PC-3 (cell line): Measurements from ENCODE around the gene SYNJ1. TPM values are rescaled to one million over a fixed set of nuclear protein-coding genes. Genes with fewer than 3 reads are reported as not detected.

Source experiments
- ATAC-seq: fragments of 200-7000 bp; cut with Tn5 transposase; 2 replicates; pipeline ENCODE4 v1.9.1; 2020; ENCODE audit warnings: mild to moderate bottlenecking, moderate library complexity
- BruUV-seq: library from RNA; stranded (reverse); fragments of 400-500 nt; replicated peaks from 2 replicates; lab custom pipeline; 2021; lab: Mats Ljungman, UMichigan
- CTCF ChIA-PET: fragments of 300-600 bp; sonication (Branson Sonifier 250); formaldehyde crosslinking; loops from one replicate; lab custom pipeline; 2022; ENCODE audit warnings: antibody characterized with exemption; lab: Charles Lee
- POLR2A ChIA-PET: fragments of 300-600 bp; sonication (Branson Sonifier 250); formaldehyde crosslinking; loops from one replicate; lab custom pipeline; 2022; ENCODE audit warnings: antibody characterized with exemption; ENCODE audit not compliant: unreplicated experiment; lab: Charles Lee
- DNase-seq: peaks from one replicate; pipeline ENCODE4 v3.0.0-alpha.2; 2015
- H2AFZ ChIP-seq: fragments of 300-600 bp; sonication (generic); 2 replicates; pipeline ENCODE4 v1.6.0; 2016; ENCODE audit warnings: antibody characterized with exemption, low read length
- H3F3A ChIP-seq: fragments of 300-600 bp; sonication (generic); one replicate; pipeline ENCODE4 v1.6.0; 2017; ENCODE audit warnings: antibody characterized with exemption, low read length, control low read depth, mild to moderate bottlenecking; ENCODE audit not compliant: unreplicated experiment
- H3K27ac ChIP-seq: fragments of 300-600 bp; sonication (generic); 2 replicates; pipeline ENCODE4 v1.5.1; 2016; ENCODE audit warnings: mild to moderate bottlenecking, low read length
- H3K27me3 ChIP-seq: fragments of 300-600 bp; sonication (generic); 2 replicates; pipeline ENCODE4 v1.6.1; 2016; ENCODE audit warnings: low read length, mixed read lengths
- H3K36me3 ChIP-seq: fragments of 300-600 bp; sonication (generic); 2 replicates; pipeline ENCODE4 v1.6.1; 2016; ENCODE audit warnings: low read depth, mixed run types, low read length, mixed read lengths
- H3K4me1 ChIP-seq: fragments of 300-600 bp; sonication (generic); 2 replicates; pipeline ENCODE4 v1.5.1; 2016; ENCODE audit warnings: low read length; ENCODE audit not compliant: insufficient read depth
- H3K4me2 ChIP-seq: fragments of 300-600 bp; sonication (generic); 2 replicates; pipeline ENCODE4 v1.6.0; 2016; ENCODE audit warnings: low read length
- H3K4me3 ChIP-seq: fragments of 300-600 bp; sonication (generic); 2 replicates; pipeline ENCODE4 v1.5.1; 2016; ENCODE audit warnings: mild to moderate bottlenecking, low read length, mixed read lengths
- H3K79me2 ChIP-seq: fragments of 300-600 bp; sonication (generic); 2 replicates; pipeline ENCODE4 v1.6.1; 2017; ENCODE audit warnings: low read length, mixed read lengths
- H3K9ac ChIP-seq: fragments of 300-600 bp; sonication (generic); 2 replicates; pipeline ENCODE4 v1.6.0; 2016; ENCODE audit warnings: mild to moderate bottlenecking, low read length
- H3K9me2 ChIP-seq: fragments of 300-600 bp; sonication (generic); replicated peaks from 2 replicates; pipeline ENCODE4 v1.6.1; 2016; ENCODE audit warnings: mixed run types, low read length, mixed read lengths
- H3K9me3 ChIP-seq: fragments of 300-600 bp; sonication (generic); 2 replicates; pipeline ENCODE4 v1.6.1; 2016; ENCODE audit warnings: low read length, mixed read lengths
- H4K20me1 ChIP-seq: fragments of 300-600 bp; sonication (generic); 2 replicates; pipeline ENCODE4 v1.6.1; 2016; ENCODE audit warnings: low read length, mixed read lengths
- CTCF ChIP-seq: fragments of 300-600 bp; sonication (generic); conservative IDR thresholded peaks from 2 replicates; pipeline ENCODE4 v1.5.1; 2017; ENCODE audit warnings: antibody characterized with exemption, low read depth, mild to moderate bottlenecking, low read length
- EZH2 ChIP-seq: fragments of 300-600 bp; sonication (generic); IDR thresholded peaks from one replicate; pipeline ENCODE4 v1.6.1; 2017; ENCODE audit warnings: antibody characterized with exemption, mild to moderate bottlenecking, low read length; ENCODE audit not compliant: unreplicated experiment
- EZH2phosphoT487 ChIP-seq: fragments of 300-600 bp; sonication (generic); IDR thresholded peaks from 2 replicates; pipeline ENCODE4 v1.6.1; 2018; ENCODE audit warnings: mild to moderate bottlenecking, antibody characterized with exemption, low read length, borderline replicate concordance
- intact Hi-C: fragments of 100-400 bp; cut with micrococcal nuclease; formaldehyde crosslinking; loops from 2 replicates; pipeline ENCODE4 v1.9.0; 2023
- total RNA-seq: library from RNA; depleted of rRNA; stranded (reverse); fragments of >200 nt; gene quantifications from 2 replicates; pipeline ENCODE4 v1.2.3, GENCODE V29; 2014

Gene SYNJ1
- total RNA-seq, 1 experiment from 2014 or later: 7.0 TPM

GRCh38 chr21:32726839-32727686 is 750 bp downstream of the SYNJ1 start:
- peak; percentile 28 for DNase-seq

GRCh38 chr21:32719085-32719484 is 8.7 kb downstream of the SYNJ1 start:
- BruUV-seq: no TSS peak
- Histone ChIP-seq H3K4me1 (no peaks in the 10 kb centered on the region), H3K9ac (no peak overlapping the region)

More at GRCh38 chr21:32726839-32727686, 750 bp downstream of the SYNJ1 start:
- ChIA-PET POLR2A (interaction anchor here (0.6 kb wide), 2 partner anchors 115 to 1476 kb away, joined by 7 to 12 read pairs; partner anchors contain the start of gene CFAP298), CTCF (interaction anchor here (1.3 kb wide), 1 partner anchor 44 kb away, joined by 10 read pairs; the partner anchor contains the start of gene PAXBP1)
- Histone ChIP-seq H3K9me2 (no peaks in the 10 kb centered on the region), H2AFZ (peak overlapping the region; percentile 86), H4K20me1 (no peaks in the 10 kb centered on the region), H3K4me3 (peak overlapping the region; percentile 80), H3F3A (no peaks in the 10 kb centered on the region), H3K27ac (peak overlapping the region; percentile 1; the same call in 1 of the 2 replicates), H3K27me3 (no peaks in the 10 kb centered on the region), H3K79me2 (peaks cover 15% of the 10 kb centered on the region), H3K9me3 (no peaks in the 10 kb centered on the region), H3K4me1 (peaks cover 12% of the 10 kb centered on the region), H3K9ac (peak overlapping the region; percentile 74), H3K36me3 (no peaks in the 10 kb centered on the region), H3K4me2 (peak overlapping the region; percentile 92)
- no TSS peak for BruUV-seq
- intact Hi-C loops: loop anchor here (5.0 kb wide), 3 partner anchors 45 to 725 kb away; no protein-coding TSS in a partner anchor
- ATAC-seq: peak; percentile 32
- no peak for TF ChIP-seq CTCF
- TF ChIP-seq EZH2: no peak
- no peak for TF ChIP-seq EZH2phosphoT487

More at GRCh38 chr21:32719085-32719484, 8.7 kb downstream of the SYNJ1 start:
- TF ChIP-seq EZH2phosphoT487 (no peak), EZH2 (no peak), CTCF (no peak)
- ChIA-PET POLR2A (no interaction called here), CTCF (no interaction called here)
- Histone ChIP-seq H3K27me3 (no peaks in the 10 kb centered on the region), H3K9me2 (no peaks in the 10 kb centered on the region), H3K27ac (no peak overlapping the region), H3F3A (no peaks in the 10 kb centered on the region), H4K20me1 (no peaks in the 10 kb centered on the region), H2AFZ (no peak overlapping the region), H3K4me3 (no peak overlapping the region), H3K4me2 (no peak overlapping the region), H3K36me3 (0 out of 2 replicates have a peak, but pooled peaks cover 9% of the 10 kb centered on the region), H3K79me2 (no peaks in the 10 kb centered on the region), H3K9me3 (no peaks in the 10 kb centered on the region)
- no peak for ATAC-seq
- no peak for DNase-seq
- intact Hi-C loops: no loop called here
